Stimulated activated CD4-positive, alpha-beta T cell treated with anti-CD3 and anti-CD28 coated beads, Interleukin-2, amount 100 ng/mL, for 24 hours (primary cell): ENCODE measurements around the gene FAM229B.
"Not testable (repeated sequence)": the region's sequence is repeated elsewhere in the genome, so short reads cannot be mapped to it uniquely, and the experiment has no call there.

Experiments
- DNase-seq, 2 donors: peaks; one replicate each; pipeline ENCODE4 v3.0.0-alpha.2; 2020

Gene FAM229B

GRCh38 chr6:112065426-112065986 lies 21.9 kb upstream of the FAM229B start:
- DNase-seq, result no peak

- no peak for DNase-seq
Observed at GRCh38 chr6:112066606-112067005, 20.8 kb upstream of the FAM229B start.

GRCh38 chr6:112081569-112081968 lies 5.8 kb upstream of the FAM229B start:
- no peak for DNase-seq

- no peak for DNase-seq
Observed at GRCh38 chr6:112085286-112086065, 1.9 kb upstream of the FAM229B start.

GRCh38 chr6:112086744-112087135 lies 651 bp upstream of the FAM229B start:
- DNase-seq, result no peak

- DNase-seq, result no peak
Observed at GRCh38 chr6:112087916-112088315, 525 bp downstream of the FAM229B start.

- no peak for DNase-seq
Observed at GRCh38 chr6:112096901-112097300, 9.5 kb downstream of the FAM229B start.

- DNase-seq, result no peak
Observed at GRCh38 chr6:112100561-112100960, 13.2 kb downstream of the FAM229B start.

- DNase-seq, result not testable (repeated sequence)
Observed at GRCh38 chr6:112106026-112106425, 18.6 kb downstream of the FAM229B start.

GRCh38 chr6:112106562-112106961 lies 19.2 kb downstream of the FAM229B start:
- DNase-seq, result no peak

GRCh38 chr6:112109262-112109661 lies 21.9 kb downstream of the FAM229B start:
- DNase-seq, result no peak

- DNase-seq, result no peak
Observed at GRCh38 chr6:112113431-112113830, 26.0 kb downstream of the FAM229B start.

- no peak for DNase-seq
Observed at GRCh38 chr6:112113918-112114317, 26.5 kb downstream of the FAM229B start.

GRCh38 chr6:112114577-112115223 lies 27.3 kb downstream of the FAM229B start:
- DNase-seq, result no peak

- no peak for DNase-seq
Observed at GRCh38 chr6:112116221-112116620, 28.8 kb downstream of the FAM229B start.

GRCh38 chr6:112117554-112117953 lies 30.2 kb downstream of the FAM229B start:
- no peak for DNase-seq

- no peak for DNase-seq
Observed at GRCh38 chr6:112118034-112118433, 30.6 kb downstream of the FAM229B start.

- no peak for DNase-seq
Observed at GRCh38 chr6:112122756-112123155, 35.4 kb downstream of the FAM229B start.

- no peak for DNase-seq
Observed at GRCh38 chr6:112123982-112124381, 36.6 kb downstream of the FAM229B start.

GRCh38 chr6:112128208-112128607 lies 40.8 kb downstream of the FAM229B start:
- no peak for DNase-seq

GRCh38 chr6:112130878-112131277 lies 43.5 kb downstream of the FAM229B start:
- no peak for DNase-seq

- DNase-seq, result no peak
Observed at GRCh38 chr6:112139052-112139451, 51.7 kb downstream of the FAM229B start.

- no peak for DNase-seq
Observed at GRCh38 chr6:112141707-112142106, 54.3 kb downstream of the FAM229B start.
